ENCODE data around the gene MAGI3. TPM values are rescaled to one million over a fixed set of nuclear protein-coding genes. Genes with fewer than 3 reads are reported as not detected.

The MAGI3 gene
- total and polyA plus RNA-seq, 11 donors = 2.1 to 10.0 (median 8.1) TPM

GRCh38 chr1:113439277-113439670, 49.0 kb downstream of the MAGI3 start:
- no peak overlapping the region for H3K27ac ChIP-seq
- TF ChIP-seq POLR2A (IDR thresholded peaks at IDR 0.05) = no peak
- no peak for TF ChIP-seq CTCF (IDR thresholded peaks at IDR 0.05)
- H3K4me3 ChIP-seq = no peak overlapping the region
- WGBS, 4 donors = 75 to 88% (median 80%) methylated on average over 2 of the region's 2 CpGs
- ATAC-seq (no peak), DNase-seq (no peak)
- peaks cover 0 to 6% (median 0%) of the 10 kb centered on the region in 12 donors for H3K4me1 ChIP-seq
- intact Hi-C loops (cut with DNase I) = no loop called here
- no peaks in the 10 kb centered on the region for H3K27me3 ChIP-seq
- peaks cover 0 to 9% (median 0%) of the 10 kb centered on the region in 12 donors for H3K9me3 ChIP-seq
- H3K36me3 ChIP-seq = no peaks in the 10 kb centered on the region

GRCh38 chr1:113442131-113442530, 51.8 kb downstream of the MAGI3 start:
- H3K36me3 ChIP-seq = no peaks in the 10 kb centered on the region
- H3K4me1 ChIP-seq = peaks cover 0 to 6% (median 0%) of the 10 kb centered on the region in 12 donors
- TF ChIP-seq CTCF (IDR thresholded peaks at IDR 0.05) = no peak
- TF ChIP-seq POLR2A (IDR thresholded peaks at IDR 0.05) = no peak
- H3K4me3 ChIP-seq = no peak overlapping the region
- intact Hi-C loops (cut with DNase I) = loop anchor here in 1 of 10 donors (5.0 kb wide), 1 partner anchor 220 kb away; no protein-coding TSS in a partner anchor
- H3K27ac ChIP-seq = no peak overlapping the region
- DNase-seq (no peak), ATAC-seq (no peak)
- H3K9me3 ChIP-seq = peaks cover 0 to 22% (median 2%) of the 10 kb centered on the region in 12 donors
- H3K27me3 ChIP-seq = no peaks in the 10 kb centered on the region
- 82 to 88% (median 85%) methylated on average over 2 of the region's 2 CpGs for WGBS, 4 donors

- Histone ChIP-seq H3K4me3 (no peak overlapping the region), H3K36me3 (no peaks in the 10 kb centered on the region)
Observed at GRCh38 chr1:113444857-113445256, 54.5 kb downstream of the MAGI3 start.

GRCh38 chr1:113451710-113452109, 61.4 kb downstream of the MAGI3 start:
- H3K36me3 ChIP-seq = no peaks in the 10 kb centered on the region
- no peak for TF ChIP-seq POLR2A (IDR thresholded peaks at IDR 0.05)
- TF ChIP-seq CTCF (IDR thresholded peaks at IDR 0.05) = no peak
- 4 to 17% (median 5%) methylated on average over 1 of the region's 1 CpG for WGBS, 4 donors
- H3K27me3 ChIP-seq = no peaks in the 10 kb centered on the region
- H3K27ac ChIP-seq = no peak overlapping the region
- no peak overlapping the region for H3K4me3 ChIP-seq
- intact Hi-C loops (cut with DNase I) = loop anchor here in 6 of 10 donors (2.0 to 10.0 kb wide), 3 partner anchors 307 to 311 kb away; no protein-coding TSS in a partner anchor
- ATAC-seq (no peak), DNase-seq (no peak)
- H3K9me3 ChIP-seq = peaks cover 0 to 5% (median 0%) of the 10 kb centered on the region in 12 donors
- peaks cover 0 to 12% (median 1%) of the 10 kb centered on the region in 12 donors for H3K4me1 ChIP-seq

More at GRCh38 chr1:113444857-113445256, 54.5 kb downstream of the MAGI3 start:
- Histone ChIP-seq H3K27me3 (no peaks in the 10 kb centered on the region), H3K9me3 (peaks cover 0 to 22% (median 2%) of the 10 kb centered on the region in 12 donors), H3K4me1 (no peaks in the 10 kb centered on the region), H3K27ac (no peak overlapping the region)
- intact Hi-C loops (cut with DNase I) = loop anchor here in 1 of 10 donors (5.0 kb wide), 1 partner anchor 223 kb away; no protein-coding TSS in a partner anchor
- ATAC-seq = no peak
- no peak for TF ChIP-seq POLR2A (IDR thresholded peaks at IDR 0.05)
- no peak for TF ChIP-seq CTCF (IDR thresholded peaks at IDR 0.05)
- DNase-seq = no peak
